GM20000 (cell line): ENCODE data around the gene ARHGAP40.
A peak's percentile ranks its signal among the peaks of the same experiment; 100 is the strongest.

Source experiments
- DNase-seq: peaks from one replicate; pipeline ENCODE4 v3.0.0; 2012; ENCODE audit warnings: low spot score
- CTCF ChIP-seq: IDR thresholded peaks from 2 replicates; pipeline ENCODE4 v1.5.1; 2012; ENCODE audit warnings: mild to moderate bottlenecking, control low read depth; ENCODE audit errors: extremely low read depth, missing control alignments

Gene ARHGAP40

GRCh38 chr20:38631155-38632022 lies 29.8 kb downstream of the ARHGAP40 start:
- no peak for DNase-seq
- TF ChIP-seq CTCF, result no peak

DNA sequence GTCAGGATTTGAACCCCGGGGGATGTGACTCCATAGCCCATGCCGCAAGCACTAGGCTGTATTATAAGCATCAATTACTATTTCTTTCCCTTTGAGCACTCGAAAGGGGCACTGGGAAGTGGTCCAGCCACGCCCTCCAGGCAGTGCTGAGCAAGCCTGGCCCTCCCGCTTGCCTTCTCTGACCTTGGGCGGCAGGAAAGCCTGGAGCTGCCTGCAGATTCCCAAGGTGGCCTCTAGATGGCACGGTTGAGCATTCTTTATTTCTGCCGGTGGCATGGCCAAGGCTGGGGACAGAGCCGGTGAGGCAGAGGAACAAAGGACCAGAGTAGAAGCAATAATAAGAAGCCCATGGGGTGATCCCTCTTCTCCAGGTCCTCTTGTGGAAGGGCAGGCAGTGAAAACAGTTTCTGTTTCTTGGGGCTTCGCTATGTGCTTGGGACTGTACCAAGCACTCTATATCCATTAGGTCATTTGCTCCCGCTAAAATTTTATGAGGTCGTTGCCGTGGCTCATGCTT lies 32.0 kb downstream of the ARHGAP40 start:
- DNase-seq, result peak; percentile 81
- peak; percentile 94 for TF ChIP-seq CTCF

GRCh38 chr20:38635721-38636288 lies 34.2 kb downstream of the ARHGAP40 start:
- no peak for DNase-seq

GRCh38 chr20:38640521-38640920 lies 38.9 kb downstream of the ARHGAP40 start:
- DNase-seq, result no peak
- no peak for TF ChIP-seq CTCF

More at GRCh38 chr20:38635721-38636288, 34.2 kb downstream of the ARHGAP40 start:
- no peak for TF ChIP-seq CTCF

GRCh38 chr20:38642498-38642897 lies 40.9 kb downstream of the ARHGAP40 start:
- no peak for DNase-seq
- no peak for TF ChIP-seq CTCF

GRCh38 chr20:38644588-38645260 lies 43.1 kb downstream of the ARHGAP40 start:
- DNase-seq, result no peak
- no peak for TF ChIP-seq CTCF

GRCh38 chr20:38645351-38645750 lies 43.7 kb downstream of the ARHGAP40 start:
- no peak for TF ChIP-seq CTCF
- DNase-seq, result peak; percentile 52
